IMR-90 (cell line): ENCODE measurements around the gene CKAP5. TPM values are rescaled to one million over a fixed set of nuclear protein-coding genes. Genes with fewer than 3 reads are reported as not detected.

ENCODE experiments used
- ATAC-seq: fragments of 200-7000 bp; cut with Tn5 transposase; 2 replicates; pipeline ENCODE4 v1.9.1; 2020; ENCODE audit warnings: low read depth, mild to moderate bottlenecking, moderate library complexity
- BruUV-seq: library from RNA; stranded (reverse); fragments of 400-500 nt; replicated peaks from 2 replicates; lab custom pipeline; 2021; lab: Mats Ljungman, UMichigan
- CTCF ChIA-PET: fragments of 300-600 bp; formaldehyde crosslinking; extraction: SDS; loops from one replicate; lab custom pipeline; 2021; ENCODE audit warnings: antibody characterized with exemption; lab: Yijun Ruan, JAX
- POLR2A ChIA-PET: fragments of 300-600 bp; sonication (Branson Sonifier 250); formaldehyde crosslinking; loops from one replicate; lab custom pipeline; 2022; ENCODE audit warnings: antibody characterized with exemption; ENCODE audit not compliant: unreplicated experiment; lab: Charles Lee
- DNase-seq: peaks from one replicate; pipeline ENCODE4 v3.0.0; 2013
- H2AFZ ChIP-seq: replicated peaks from 2 replicates; pipeline ENCODE3; 2013; ENCODE audit warnings: low read length, mild to moderate bottlenecking; ENCODE audit not compliant: poor library complexity
- H2AK5ac ChIP-seq: 2 replicates; pipeline ENCODE4 v1.6.1; 2013; ENCODE audit warnings: low read depth, low read length, inconsistent platforms
- H2AK9ac ChIP-seq: replicated peaks from 2 replicates; pipeline ENCODE3; 2013; ENCODE audit warnings: mild to moderate bottlenecking, low read depth, low read length, moderate library complexity; ENCODE audit not compliant: poor library complexity
- H2BK120ac ChIP-seq: 2 replicates; pipeline ENCODE4 v1.6.1; 2013; ENCODE audit warnings: low read depth, low read length, inconsistent platforms
- H2BK15ac ChIP-seq: 3 replicates; pipeline ENCODE4 v1.6.1; 2013; ENCODE audit warnings: low read depth, low read length, inconsistent platforms
- H2BK20ac ChIP-seq: 2 replicates; pipeline ENCODE4 v1.6.1; 2013; ENCODE audit warnings: low read depth, mild to moderate bottlenecking, inconsistent platforms, low read length, moderate library complexity
- H2BK5ac ChIP-seq: 2 replicates; pipeline ENCODE4 v1.6.1; 2013; ENCODE audit warnings: mild to moderate bottlenecking, low read depth, low read length, inconsistent platforms; ENCODE audit not compliant: poor library complexity, severe bottlenecking
- H3K14ac ChIP-seq: replicated peaks from 2 replicates; pipeline ENCODE4 v1.6.1; 2013; ENCODE audit warnings: low read depth, low read length, inconsistent platforms
- H3K18ac ChIP-seq: 2 replicates; pipeline ENCODE4 v1.6.1; 2013; ENCODE audit warnings: low read depth, low read length, control low read depth
- H3K23ac ChIP-seq: 2 replicates; pipeline ENCODE4 v1.6.1; 2013; ENCODE audit warnings: low read depth, low read length, inconsistent platforms
- H3K27ac ChIP-seq: 2 replicates; pipeline ENCODE4 v1.5.1; 2013; ENCODE audit warnings: mild to moderate bottlenecking, control low read depth, low read length; ENCODE audit not compliant: insufficient read depth
- H3K27me3 ChIP-seq: 2 replicates; pipeline ENCODE4 v1.6.1; 2013; ENCODE audit warnings: low read length; ENCODE audit not compliant: control insufficient read depth, insufficient read depth
- H3K36me3 ChIP-seq: 2 replicates; pipeline ENCODE4 v1.6.1; 2013; ENCODE audit warnings: low read length, mixed read lengths; ENCODE audit not compliant: control insufficient read depth, insufficient read depth
- H3K4ac ChIP-seq: 2 replicates; pipeline ENCODE4 v1.6.1; 2013; ENCODE audit warnings: low read depth, low read length, inconsistent platforms
- H3K4me1 ChIP-seq: 2 replicates; pipeline ENCODE4 v1.6.1; 2013; ENCODE audit warnings: low read length, mixed read lengths; ENCODE audit not compliant: control insufficient read depth, insufficient read depth
- H3K4me2 ChIP-seq: 2 replicates; pipeline ENCODE4 v1.6.1; 2013; ENCODE audit warnings: low read depth, mild to moderate bottlenecking, control low read depth, low read length, moderate library complexity
- H3K4me3 ChIP-seq: 2 replicates; pipeline ENCODE4 v1.5.1; 2013; ENCODE audit warnings: low read depth, mild to moderate bottlenecking, control low read depth, low read length, moderate library complexity; ENCODE audit not compliant: insufficient read depth
- H3K56ac ChIP-seq: 2 replicates; pipeline ENCODE4 v1.6.1; 2013; ENCODE audit warnings: low read length, inconsistent platforms; ENCODE audit not compliant: insufficient read depth; ENCODE audit errors: extremely low read depth
- H3K79me1 ChIP-seq, 2 experiments: 2 replicates each; pipeline ENCODE4 v1.6.1; 2013; ENCODE audit warnings: low read length in 2 of 2, inconsistent platforms in 1 of 2, low read depth in 1 of 2
- H3K9ac ChIP-seq: 2 replicates; pipeline ENCODE4 v1.6.1; 2013; ENCODE audit warnings: low read depth, low read length, control low read depth
- H3K9me1 ChIP-seq: 2 replicates; pipeline ENCODE4 v1.6.1; 2013; ENCODE audit warnings: low read length, inconsistent platforms; ENCODE audit not compliant: insufficient read depth
- H3K9me3 ChIP-seq: 2 replicates; pipeline ENCODE4 v1.6.1; 2013; ENCODE audit warnings: low read length; ENCODE audit not compliant: control insufficient read depth, insufficient read depth
- H4K20me1 ChIP-seq: 2 replicates; pipeline ENCODE4 v1.6.1; 2013; ENCODE audit warnings: low read length, inconsistent platforms; ENCODE audit not compliant: insufficient read depth
- H4K5ac ChIP-seq: 2 replicates; pipeline ENCODE4 v1.6.1; 2013; ENCODE audit warnings: mild to moderate bottlenecking, low read depth, low read length, control low read depth
- H4K8ac ChIP-seq, 2 experiments: 2 replicates each; pipeline ENCODE4 v1.6.1; 2013; ENCODE audit warnings: low read depth in 2 of 2, low read length in 2 of 2, control low read depth in 1 of 2, inconsistent platforms in 1 of 2
- H4K91ac ChIP-seq: 2 replicates; pipeline ENCODE4 v1.6.1; 2013; ENCODE audit warnings: low read depth, low read length, inconsistent platforms; ENCODE audit not compliant: insufficient read depth
- BHLHE40 ChIP-seq: fragments of 150-350 bp; IDR thresholded peaks from 2 replicates; pipeline ENCODE4 v1.6.1; 2016; ENCODE audit warnings: mild to moderate bottlenecking, low read depth, low read length
- MAFK ChIP-seq: IDR thresholded peaks from 2 replicates; pipeline ENCODE4 v1.6.1; 2012; ENCODE audit warnings: low read depth, low read length, improper control_type of control experiment
- MAZ ChIP-seq: IDR thresholded peaks from 2 replicates; pipeline ENCODE4 v1.6.1; 2012; ENCODE audit warnings: low read depth, mild to moderate bottlenecking, low read length, improper control_type of control experiment, moderate library complexity, borderline replicate concordance
- MXI1 ChIP-seq: IDR thresholded peaks from 2 replicates; pipeline ENCODE4 v1.6.1; 2012; ENCODE audit warnings: low read depth, mild to moderate bottlenecking, low read length, moderate library complexity, borderline replicate concordance
- POLR2A ChIP-seq: IDR thresholded peaks from 2 replicates; pipeline ENCODE4 v1.6.1; 2012; ENCODE audit warnings: mild to moderate bottlenecking, low read depth, low read length
- RCOR1 ChIP-seq: IDR thresholded peaks from 2 replicates; pipeline ENCODE4 v1.6.1; 2012; ENCODE audit warnings: mild to moderate bottlenecking, low read length, improper control_type of control experiment; ENCODE audit not compliant: insufficient replicate concordance
- RFX5 ChIP-seq: IDR thresholded peaks from 2 replicates; pipeline ENCODE4 v1.8.0; 2012; ENCODE audit warnings: low read depth, mild to moderate bottlenecking, low read length, moderate library complexity
- SMC3 ChIP-seq: fragments of 150-350 bp; IDR thresholded peaks from 2 replicates; pipeline ENCODE4 v1.6.1; 2016; ENCODE audit warnings: low read depth, mild to moderate bottlenecking, antibody characterized with exemption, low read length, moderate library complexity
- USF2 ChIP-seq: fragments of 150-350 bp; IDR thresholded peaks from 2 replicates; pipeline ENCODE4 v1.6.1; 2017; ENCODE audit warnings: mild to moderate bottlenecking, antibody characterized with exemption, low read length, low read depth
- WGBS, 2 experiments: methylation state at CpG; one replicate each; pipeline versions ENCODE4 v1.1.5 to v1.1.7; 2013; ENCODE audit warnings: missing lambda C conversion rate in 2 of 2; ENCODE audit not compliant: insufficient read length in 1 of 2; ENCODE audit errors: extremely low coverage in 2 of 2; 5-methylcytosine and 5-hydroxymethylcytosine counted together
- dilution Hi-C: fragments of 300-500 bp; cut with HindIII; formaldehyde crosslinking; loops from one replicate; pipeline ENCODE4 v1.14.3; 2018; ENCODE audit warnings: low sequenced_read_pairs; ENCODE audit not compliant: unreplicated experiment
- in situ Hi-C: fragments of 300-500 bp; cut with MboI; formaldehyde crosslinking; loops from 3 replicates; pipeline ENCODE4 v1.14.3; 2019; ENCODE audit warnings: low sequenced_read_pairs, inconsistent platforms, mixed read lengths
- intact Hi-C: fragments of 100-400 bp; cut with micrococcal nuclease; formaldehyde crosslinking; loops from 2 replicates; pipeline ENCODE4 v1.10.0; 2022
- polyA plus RNA-seq, 3 experiments: library from polyadenylated mRNA; depleted of rRNA; stranded (reverse); fragments of >200 nt; gene quantifications; 2 replicates each; pipeline ENCODE4 v1.2.3, GENCODE V29; 2012; ENCODE audit warnings: low replicate concordance in 1 of 3
- total RNA-seq: library from RNA; depleted of rRNA; stranded (reverse); fragments of >200 nt; gene quantifications from 2 replicates; pipeline ENCODE4 v1.2.3, GENCODE V29; 2012

Gene CKAP5
- total and polyA plus RNA-seq, 2 of the 4 experiments (the other 2 are of a cell fraction): 59.5 to 79.2 TPM

GRCh38 chr11:46706886-46707285 is 139.2 kb downstream of the CKAP5 start:
- no peak overlapping the region for H2AK5ac ChIP-seq
- no peak overlapping the region for H3K27ac ChIP-seq
- H2BK15ac ChIP-seq: no peak overlapping the region
- H3K4me3 ChIP-seq: no peak overlapping the region
- no peak overlapping the region for H2AFZ ChIP-seq
- no peak overlapping the region for H4K8ac ChIP-seq
- no peak for DNase-seq
- POLR2A ChIA-PET: no interaction called here
- H4K20me1 ChIP-seq: no peaks in the 10 kb centered on the region; the same call in 1 of the 2 replicates
- 84% methylated on average over 6 of the region's 7 CpGs; no CpG with 5 or more reads in 1 of the 2 experiments for WGBS, 2 experiments
- no peak overlapping the region for H3K14ac ChIP-seq
- H2AK9ac ChIP-seq: no peak overlapping the region
- no peak overlapping the region for H3K9ac ChIP-seq
- H3K4me2 ChIP-seq: no peak overlapping the region
- no peak overlapping the region for H3K23ac ChIP-seq
- no peak overlapping the region for H2BK120ac ChIP-seq
- BruUV-seq: no TSS peak
- intact Hi-C loops: no loop called here
- H3K9me1 ChIP-seq: peaks cover 5% of the 10 kb centered on the region
- CTCF ChIA-PET: no interaction called here
- H4K5ac ChIP-seq: no peak overlapping the region
- peaks cover 5% of the 10 kb centered on the region for H3K4me1 ChIP-seq
- no peak for ATAC-seq
- dilution Hi-C loops: no loop called here
- H2BK20ac ChIP-seq: no peak overlapping the region
- in situ Hi-C loops: no loop called here
- H2BK5ac ChIP-seq: no peak overlapping the region
- peaks cover 15 to 59% of the 10 kb centered on the region in 2 experiments for H3K79me1 ChIP-seq
- no peaks in the 10 kb centered on the region for H3K27me3 ChIP-seq
- no peak for TF ChIP-seq SMC3
- no peak for TF ChIP-seq MXI1
- TF ChIP-seq USF2: no peak
- no peak for TF ChIP-seq RFX5
- no peak for TF ChIP-seq RCOR1
- no peak for TF ChIP-seq MAZ
- TF ChIP-seq BHLHE40: no peak
- TF ChIP-seq MAFK: no peak
- no peak for TF ChIP-seq POLR2A
- H3K36me3 ChIP-seq: peaks cover 50% of the 10 kb centered on the region
- H3K9me3 ChIP-seq: no peaks in the 10 kb centered on the region
- H3K56ac ChIP-seq: no peak overlapping the region
- H3K18ac ChIP-seq: no peak overlapping the region
- H4K91ac ChIP-seq: no peak overlapping the region
- H3K4ac ChIP-seq: no peak overlapping the region
